ENCODE results near the gene NT5DC2. TPM values are rescaled to one million over a fixed set of nuclear protein-coding genes. Genes with fewer than 3 reads are reported as not detected.

NT5DC2 gene
- total RNA-seq = 134 and 189 TPM in 2 replicates

DNA sequence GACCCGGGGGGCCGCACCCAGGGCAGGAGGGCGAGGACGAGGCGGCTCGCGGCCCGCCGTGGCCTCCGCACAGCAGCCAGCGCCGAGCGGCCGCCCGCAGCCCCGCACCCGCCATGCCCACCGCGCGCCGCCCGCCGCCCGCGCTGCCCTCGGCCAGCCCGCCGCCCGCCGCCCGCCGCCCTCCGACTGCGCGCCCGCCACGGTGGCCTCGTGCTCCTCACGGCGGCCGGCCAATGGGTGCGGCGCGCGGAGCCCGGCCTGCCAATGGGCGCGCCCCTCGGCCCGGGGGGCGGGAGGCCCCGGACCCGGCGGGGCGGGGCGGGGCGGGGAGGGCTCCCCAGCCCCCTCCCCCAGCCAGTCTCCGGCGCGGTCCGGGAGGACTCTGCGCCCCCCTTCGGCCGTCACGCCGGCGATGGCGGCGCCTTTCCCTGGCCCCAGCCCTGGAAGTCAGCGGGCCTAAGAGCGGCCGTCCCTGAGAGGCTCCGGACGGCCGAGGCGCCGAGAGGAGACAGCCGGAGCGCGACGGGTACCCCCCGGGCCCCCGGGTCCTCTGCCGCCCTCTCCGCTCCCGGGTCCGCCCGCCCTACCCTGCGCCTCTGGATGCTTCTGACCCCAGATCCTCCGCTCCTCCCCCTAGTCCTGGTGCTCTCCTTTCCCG, at the start of gene NT5DC2:
NT5DC2 (minus strand) TSS at position 235 of the 658 bp plus-strand sequence; CDS start at position 115, 120 bp downstream.

DNA sequence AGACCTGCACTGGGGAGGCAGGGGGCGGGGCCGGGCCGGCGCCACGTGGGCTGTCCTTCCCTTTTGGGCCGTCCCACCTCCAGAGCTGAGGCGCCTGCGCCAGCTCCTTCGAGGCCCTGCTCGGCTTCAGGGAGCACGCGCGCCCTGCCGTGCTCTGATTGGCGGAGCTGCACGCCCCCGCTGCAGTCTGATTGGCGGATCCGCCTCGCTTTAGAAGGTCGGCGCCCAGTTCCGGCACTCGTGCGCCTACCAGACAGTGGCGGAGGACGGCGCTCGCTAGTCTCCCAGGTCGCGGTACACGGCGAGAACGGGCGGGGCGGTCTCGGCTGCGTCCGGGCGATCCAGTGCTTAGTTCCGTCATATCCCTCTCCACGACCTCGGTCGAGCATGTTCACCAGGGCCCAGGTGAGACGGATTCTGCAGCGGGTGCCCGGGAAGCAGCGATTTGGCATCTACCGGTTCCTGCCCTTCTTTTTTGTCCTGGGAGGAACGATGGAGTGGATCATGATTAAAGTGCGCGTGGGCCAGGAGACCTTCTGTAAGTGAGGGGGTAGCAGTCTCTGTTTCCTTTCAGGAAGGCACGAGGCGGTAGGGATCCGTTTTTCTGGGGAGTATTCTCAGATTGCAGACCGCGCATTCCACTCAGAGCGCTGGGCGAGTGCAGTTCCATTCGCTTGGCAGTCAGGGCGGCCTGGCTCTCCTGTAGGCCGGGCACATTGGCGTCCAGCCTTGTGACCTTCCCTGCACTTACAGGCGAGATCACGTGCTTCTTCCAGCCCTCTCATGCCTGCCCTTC, 2.9 kb upstream of the NT5DC2 start, which contains the start of gene UQCC5:
UQCC5 (plus strand) TSS at position 237 of the 796 bp plus-strand sequence; CDS start at position 388, 151 bp downstream.

DNA sequence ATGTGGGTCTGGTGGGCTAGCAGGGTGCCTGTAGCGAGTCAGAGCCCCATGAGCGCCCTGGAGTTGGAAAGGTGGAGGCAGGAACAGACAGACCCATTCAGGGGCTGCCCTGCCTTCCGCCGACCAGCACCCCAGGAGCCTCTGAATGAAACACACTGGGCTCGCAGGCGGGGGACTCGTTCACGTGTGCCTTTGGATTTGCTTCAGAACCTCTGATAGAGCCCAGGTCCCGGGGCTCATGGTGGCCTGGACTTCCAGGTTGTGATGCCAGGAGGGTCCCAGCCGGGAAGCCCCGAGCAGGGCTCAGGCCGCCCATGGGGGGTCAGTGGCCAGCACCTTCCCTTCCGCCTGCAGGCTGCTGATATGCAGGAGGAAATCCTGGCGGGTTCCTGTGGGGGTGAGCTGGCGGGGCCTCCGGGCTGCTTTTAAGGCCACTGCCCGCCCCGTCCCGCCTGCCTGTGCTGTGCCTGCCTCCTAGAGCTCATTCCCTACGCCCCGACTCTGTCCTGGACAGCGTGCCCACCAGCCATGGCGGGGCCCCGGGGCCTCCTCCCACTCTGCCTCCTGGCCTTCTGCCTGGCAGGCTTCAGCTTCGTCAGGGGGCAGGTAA, 38.7 kb downstream of the NT5DC2 start, which contains the start of gene STAB1:
STAB1 (plus strand) TSS at position 453 of the 610 bp plus-strand sequence; CDS start at position 529, 76 bp downstream.

Other genes with a start within 250 kb of the NT5DC2 start
- gene GLYCTK, start 246.0 kb downstream of the NT5DC2 start, total RNA-seq = 10.3 and 15.7 TPM in 2 replicates
- 0.27 and 0.86 TPM in 2 replicates for gene DNAH1, start 217.5 kb downstream of the NT5DC2 start, total RNA-seq
- gene BAP1, start 123.8 kb downstream of the NT5DC2 start, total RNA-seq = 67.8 and 98.0 TPM in 2 replicates
- gene PHF7, start 123.2 kb downstream of the NT5DC2 start, total RNA-seq = 7.6 and 10.2 TPM in 2 replicates
- 0.46 TPM in 1 of 2 replicates, not detected in the other for gene SEMA3G, start 88.8 kb downstream of the NT5DC2 start, total RNA-seq
- gene TNNC1, start 79.8 kb downstream of the NT5DC2 start, total RNA-seq = not detected in 2 replicates
- gene NISCH, start 78.3 kb downstream of the NT5DC2 start, total RNA-seq = 24.4 and 36.2 TPM in 2 replicates
- gene STAB1, start 38.5 kb downstream of the NT5DC2 start, total RNA-seq = under 0.01 TPM in 1 of 2 replicates, not detected in the other
- 7.2 and 12.3 TPM in 2 replicates for gene UQCC5, start 2.7 kb upstream of the NT5DC2 start, total RNA-seq
- gene PBRM1, start 152.1 kb upstream of the NT5DC2 start, total RNA-seq = 20.4 and 33.0 TPM in 2 replicates
- gene GNL3, start 152.2 kb upstream of the NT5DC2 start, total RNA-seq = 68.1 and 106 TPM in 2 replicates
- gene GLT8D1, start 171.9 kb upstream of the NT5DC2 start, total RNA-seq = 58.9 and 70.5 TPM in 2 replicates
- gene SPCS1, start 172.2 kb upstream of the NT5DC2 start, total RNA-seq = 145 and 216 TPM in 2 replicates
- gene NEK4, start 237.1 kb upstream of the NT5DC2 start, total RNA-seq = 11.9 and 15.1 TPM in 2 replicates
- gene ITIH1, start 243.7 kb upstream of the NT5DC2 start, total RNA-seq = not detected in 2 replicates

Measured in hair follicular keratinocyte (primary cell).